Hematopoietic multipotent progenitor cell (in vitro differentiated cells): ENCODE results near the gene GRAP. TPM values are rescaled to one million over a fixed set of nuclear protein-coding genes. Genes with fewer than 3 reads are reported as not detected.

Source experiments
- DNase-seq, 3 donors: peaks; one replicate each; pipeline ENCODE4 v3.0.0-alpha.2; 2011 to 2015; ENCODE audit warnings: low read depth in 2 of 3, low spot score in 2 of 3
- total RNA-seq: library from RNA; depleted of rRNA; stranded (reverse); fragments of >200 nt; gene quantifications from one replicate; pipeline ENCODE4 v1.2.3, GENCODE V29; 2012

The GRAP gene
- total RNA-seq, 1 donor = 22.9 TPM

DNA sequence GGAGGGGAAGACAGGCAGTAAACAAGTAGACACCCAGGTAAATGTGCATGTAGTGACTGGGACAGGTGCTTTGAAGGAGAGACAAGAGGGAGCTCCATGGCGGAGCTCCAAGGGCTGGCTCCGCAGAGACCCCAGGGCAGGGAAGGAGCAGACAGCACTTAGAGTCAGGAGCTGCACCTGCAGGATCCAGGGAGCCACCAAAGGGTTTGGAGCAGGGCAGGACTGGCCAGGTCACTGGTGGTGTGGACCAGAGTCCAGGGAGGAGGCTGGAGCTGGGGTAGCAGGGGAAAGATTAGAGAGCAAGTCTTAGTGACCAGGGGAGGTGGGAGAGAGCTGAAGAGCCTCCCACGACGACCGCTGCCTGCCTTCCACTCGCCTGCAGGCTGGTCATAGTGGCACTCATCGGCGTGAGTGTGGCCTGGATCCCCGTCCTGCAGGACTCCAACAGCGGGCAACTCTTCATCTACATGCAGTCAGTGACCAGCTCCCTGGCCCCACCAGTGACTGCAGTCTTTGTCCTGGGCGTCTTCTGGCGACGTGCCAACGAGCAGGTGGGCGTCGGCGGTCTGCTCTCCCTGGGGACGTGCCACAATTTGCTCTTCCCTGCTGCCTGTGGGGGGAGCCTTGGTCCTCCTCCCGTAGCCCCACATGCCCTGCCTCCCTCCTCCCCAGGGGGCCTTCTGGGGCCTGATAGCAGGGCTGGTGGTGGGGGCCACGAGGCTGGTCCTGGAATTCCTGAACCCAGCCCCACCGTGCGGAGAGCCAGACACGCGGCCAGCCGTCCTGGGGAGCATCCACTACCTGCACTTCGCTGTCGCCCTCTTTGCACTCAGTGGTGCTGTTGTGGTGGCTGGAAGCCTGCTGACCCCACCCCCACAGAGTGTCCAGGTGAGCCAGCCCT lies 27.5 kb downstream of the GRAP start:
- no peak for DNase-seq

DNA sequence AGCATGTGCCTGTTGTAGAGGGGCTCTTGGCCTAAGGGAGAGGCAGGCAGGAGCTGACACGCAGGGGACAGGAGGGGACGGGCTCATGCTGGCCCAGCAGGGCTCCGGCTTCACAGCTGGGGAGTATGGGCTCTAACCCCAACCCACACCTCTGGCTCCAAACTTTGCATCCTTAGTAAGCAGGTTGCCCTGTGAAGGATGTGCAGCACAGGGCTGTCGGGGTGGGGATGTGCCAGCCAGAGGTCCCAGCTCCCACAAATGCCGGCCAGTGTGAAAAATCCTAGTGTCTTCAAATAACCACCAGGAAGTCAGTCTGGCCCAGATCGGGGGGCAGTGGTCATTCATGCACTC lies 28.2 kb downstream of the GRAP start:
- DNase-seq = no peak

DNA sequence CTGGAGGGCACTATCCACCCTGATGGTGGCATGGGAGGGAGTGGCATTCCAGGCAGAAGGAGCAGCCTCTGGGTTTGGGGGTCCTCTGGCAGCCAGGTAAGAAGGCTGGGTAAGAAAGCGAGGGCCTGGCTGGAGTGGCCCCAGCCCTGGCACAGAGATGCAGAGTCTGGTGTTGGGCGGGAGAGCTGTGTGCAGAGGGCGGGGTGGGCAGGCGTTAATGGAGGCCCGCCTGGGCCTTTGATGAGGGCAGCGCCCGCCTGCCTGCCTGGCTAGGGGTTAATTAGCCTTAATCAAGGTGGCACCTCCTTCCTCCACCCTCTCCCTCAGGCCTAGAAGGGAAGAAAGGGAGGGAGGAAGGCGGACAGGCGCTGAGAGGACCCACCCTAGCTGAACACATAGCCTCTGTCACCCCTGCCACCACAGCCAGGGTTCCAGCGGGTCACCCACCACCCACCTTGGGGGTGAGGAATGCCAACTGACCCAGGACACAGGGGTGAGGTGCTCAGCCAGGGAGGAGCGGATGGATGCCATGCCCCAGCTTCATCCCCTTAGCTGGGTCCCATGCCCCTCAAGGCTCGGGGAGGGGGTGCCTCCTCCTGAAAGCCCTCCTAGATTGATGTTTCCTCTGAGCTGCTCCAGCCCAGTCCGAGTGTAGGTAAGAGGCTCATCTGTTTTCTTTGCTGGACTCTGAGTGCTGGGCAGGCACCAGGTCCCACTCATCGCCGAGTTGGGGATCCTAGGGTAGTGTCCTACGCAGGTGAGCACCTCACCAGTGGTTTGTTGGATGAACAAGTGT lies 28.8 kb downstream of the GRAP start:
- no peak for DNase-seq

DNA sequence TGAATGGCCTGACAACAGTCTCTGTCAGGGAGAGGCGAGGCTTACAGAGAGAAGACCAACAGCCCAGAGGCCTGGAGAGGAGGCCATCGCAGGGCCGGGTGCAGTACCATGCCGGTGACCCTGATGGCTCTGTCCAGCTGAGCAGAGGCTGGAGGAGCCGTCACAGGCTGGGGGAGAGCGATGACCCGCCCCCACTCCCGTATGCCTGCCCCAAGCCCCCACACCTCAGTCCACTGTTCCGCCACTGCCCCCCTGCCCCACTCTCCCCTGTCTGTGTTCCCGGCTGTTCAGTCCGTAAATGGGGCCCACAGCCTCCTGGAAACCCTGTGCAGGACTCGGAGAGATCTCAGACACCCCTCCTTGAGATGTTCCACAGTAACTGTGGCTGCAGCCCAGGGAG lies 29.4 kb downstream of the GRAP start:
- DNase-seq = no peak

DNA sequence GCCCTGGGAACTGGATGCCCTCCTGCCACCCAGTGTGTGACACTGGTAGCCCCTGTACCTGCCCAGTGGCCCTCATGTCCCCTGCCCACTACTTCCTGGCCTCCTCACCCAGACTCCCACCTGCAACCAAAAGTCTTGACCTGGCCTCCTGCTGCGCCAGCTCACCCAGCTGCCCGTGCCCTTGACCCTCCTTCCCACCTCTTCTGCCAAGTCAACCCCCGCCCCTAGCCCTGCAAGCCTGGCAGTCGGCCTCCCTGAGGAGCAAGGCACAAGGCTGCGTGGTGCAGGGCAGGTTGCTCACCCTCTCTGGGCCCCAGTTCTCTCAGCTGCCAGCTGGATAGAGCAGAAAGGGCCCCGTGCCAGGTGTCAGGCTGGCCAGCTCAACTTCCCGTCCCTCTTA lies 29.9 kb downstream of the GRAP start:
- no peak for DNase-seq

DNA sequence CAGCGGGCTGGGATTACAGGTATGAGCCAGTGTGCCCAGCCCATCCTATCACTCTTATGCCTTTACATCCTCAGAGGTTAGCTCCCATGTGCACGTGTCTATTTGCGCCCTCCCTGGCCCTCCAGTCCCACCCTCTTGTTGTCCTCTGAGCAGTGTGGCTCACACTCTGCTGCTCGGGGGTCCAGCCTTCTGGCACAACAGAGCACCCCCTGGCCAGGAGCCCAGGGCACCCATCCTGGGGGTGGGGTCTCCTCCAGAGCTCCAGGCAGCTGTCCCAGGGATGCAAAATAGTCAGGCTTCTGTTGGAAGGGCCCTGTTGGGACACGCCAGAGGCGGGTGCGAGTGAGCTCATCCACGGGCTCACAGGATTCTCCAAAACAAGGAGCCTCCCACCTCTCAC lies 30.5 kb downstream of the GRAP start:
- no peak for DNase-seq

DNA sequence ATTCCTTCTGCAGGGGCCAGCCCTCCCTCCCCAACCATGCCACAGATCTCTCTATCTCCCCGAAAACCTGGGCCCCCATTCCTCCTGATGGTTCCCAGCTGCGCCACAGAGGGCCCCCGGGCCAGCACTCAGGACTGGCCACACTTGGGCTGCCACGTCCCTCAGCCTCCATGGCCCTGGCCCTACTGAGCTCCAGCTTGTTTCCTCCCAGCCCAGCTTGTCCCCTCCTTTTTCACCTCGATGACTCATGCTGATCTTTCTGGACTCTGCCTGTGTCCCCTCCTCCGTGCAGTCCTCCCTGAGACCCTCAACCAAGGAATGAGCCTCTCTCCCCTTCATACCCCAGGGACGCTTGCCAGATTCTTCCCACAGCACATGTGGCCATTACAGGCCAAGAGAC lies 31.3 kb downstream of the GRAP start:
- no peak for DNase-seq

DNA sequence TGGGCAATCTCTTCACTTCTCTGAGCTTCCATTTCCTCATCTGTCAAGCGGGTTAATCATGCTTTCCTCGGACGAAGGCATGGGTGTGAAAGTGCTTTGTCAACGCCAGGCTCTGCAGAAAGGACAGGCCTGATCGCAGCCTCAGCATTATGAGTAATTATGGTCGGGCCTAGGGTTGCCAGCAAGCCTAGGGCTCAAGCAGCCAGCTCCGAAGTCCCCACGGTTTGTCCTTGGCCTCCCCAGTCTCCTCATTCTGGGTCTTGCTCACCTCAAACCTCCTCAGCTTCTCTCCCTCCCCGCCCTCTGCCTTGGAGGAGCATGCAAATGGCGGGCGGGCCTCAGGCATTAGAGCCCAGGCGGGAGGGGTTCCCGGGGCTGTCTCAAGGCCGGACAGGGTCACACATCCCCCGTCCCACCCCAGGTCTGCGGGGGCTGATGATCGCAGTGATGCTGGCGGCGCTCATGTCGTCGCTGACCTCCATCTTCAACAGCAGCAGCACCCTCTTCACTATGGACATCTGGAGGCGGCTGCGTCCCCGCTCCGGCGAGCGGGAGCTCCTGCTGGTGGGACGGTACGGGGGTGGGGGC lies 32.0 kb downstream of the GRAP start:
- no peak for DNase-seq

DNA sequence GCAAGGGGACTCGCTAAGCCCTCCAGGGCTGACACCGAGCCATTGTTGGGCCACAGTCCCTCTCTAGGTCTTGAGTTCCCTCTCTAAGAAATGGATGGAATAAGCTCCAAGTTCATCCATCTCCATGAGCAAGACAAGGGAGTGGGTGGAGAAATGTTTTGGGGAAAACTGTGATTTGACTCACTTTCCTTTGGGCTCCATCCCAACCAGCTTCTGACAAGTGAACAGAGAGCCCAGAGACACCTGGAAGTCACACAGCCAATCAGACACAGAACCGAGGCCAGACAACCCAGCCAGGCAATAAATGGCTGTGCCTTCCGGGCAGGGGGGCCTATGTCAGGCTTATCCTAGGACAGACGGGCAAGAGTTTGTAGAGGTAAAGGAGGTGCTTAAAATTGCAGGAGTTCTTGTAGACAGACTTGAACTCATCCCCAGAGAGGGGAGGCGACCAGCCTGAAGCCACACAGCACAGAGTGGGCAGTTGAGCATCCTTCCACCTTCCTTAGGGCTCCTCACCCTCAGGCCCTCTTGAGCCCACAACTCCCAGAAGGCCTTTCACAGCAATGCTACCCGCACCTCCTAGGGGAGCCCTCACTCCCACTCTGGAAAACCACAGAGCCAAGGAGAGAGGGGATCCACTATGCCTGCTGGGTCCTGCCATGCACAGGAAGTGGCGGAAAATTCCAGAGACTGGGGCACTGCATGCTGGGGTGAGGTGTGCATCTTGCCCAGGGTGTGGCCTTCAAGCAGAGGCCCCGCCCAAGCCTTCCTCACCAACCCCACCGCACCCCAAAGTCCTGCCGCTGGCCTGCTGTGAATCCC lies 32.7 kb downstream of the GRAP start:
- no peak for DNase-seq

DNA sequence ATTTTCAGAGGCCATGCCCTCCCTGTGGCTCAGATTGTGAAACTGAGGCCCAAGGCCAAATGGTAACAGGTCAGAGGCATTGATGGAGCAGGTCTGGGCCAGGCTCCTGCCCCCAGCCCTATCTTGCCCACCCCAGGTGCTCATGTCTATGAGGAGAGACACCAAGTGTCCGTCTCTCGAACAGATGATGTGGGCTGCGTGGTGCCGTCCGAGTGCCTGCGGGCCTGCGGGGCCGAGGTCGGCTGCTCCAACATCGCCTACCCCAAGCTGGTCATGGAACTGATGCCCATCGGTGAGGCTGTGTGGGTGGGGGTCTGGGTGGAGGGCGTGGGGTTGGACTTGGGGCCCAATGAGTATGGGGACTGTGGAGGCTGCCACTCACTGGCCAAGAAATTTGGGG lies 33.5 kb downstream of the GRAP start:
- no peak for DNase-seq

DNA sequence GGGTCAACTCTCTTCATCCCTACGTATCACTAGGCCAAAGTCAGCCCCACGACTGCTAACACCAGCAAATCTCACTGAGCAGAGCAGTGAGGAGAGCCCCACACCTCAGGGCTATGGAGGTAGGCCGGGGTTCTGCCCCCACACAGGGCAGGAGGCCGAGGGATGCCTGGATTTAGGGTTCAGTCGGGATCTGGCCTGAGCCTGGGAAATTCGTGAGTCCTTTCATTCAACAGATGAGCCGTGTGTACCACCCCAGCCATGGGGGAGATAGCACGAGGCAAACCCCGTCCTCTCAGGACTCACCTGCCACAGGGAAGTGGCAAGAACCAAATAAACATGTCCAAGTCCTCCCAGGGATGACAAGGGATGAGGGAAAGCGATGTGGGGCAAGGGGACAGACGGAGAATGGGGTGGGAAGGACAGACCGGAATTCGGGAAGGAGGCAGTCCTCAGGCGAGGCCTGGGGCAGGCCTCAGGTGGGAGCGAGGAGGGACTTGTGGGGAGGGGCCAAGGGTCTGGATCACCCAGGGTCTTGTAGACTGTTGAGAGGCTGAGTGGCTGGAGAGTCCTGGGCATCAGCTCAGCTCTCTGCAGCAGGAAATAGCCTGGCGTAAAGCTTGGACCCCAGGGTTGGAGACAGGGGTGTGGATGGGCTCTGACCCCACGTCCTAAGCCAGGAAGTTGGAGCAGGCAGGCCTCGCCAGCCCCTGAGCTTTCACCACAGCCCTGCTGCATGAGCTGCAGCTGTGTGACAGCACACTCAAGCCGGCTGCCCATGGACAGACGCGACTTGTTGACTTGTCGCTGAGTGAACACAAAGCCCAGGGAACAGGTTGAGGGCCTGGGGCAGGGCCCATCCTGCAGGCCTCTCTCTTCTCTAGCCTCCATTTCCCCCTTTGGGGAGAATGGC lies 34.3 kb downstream of the GRAP start:
- DNase-seq = no peak

DNA sequence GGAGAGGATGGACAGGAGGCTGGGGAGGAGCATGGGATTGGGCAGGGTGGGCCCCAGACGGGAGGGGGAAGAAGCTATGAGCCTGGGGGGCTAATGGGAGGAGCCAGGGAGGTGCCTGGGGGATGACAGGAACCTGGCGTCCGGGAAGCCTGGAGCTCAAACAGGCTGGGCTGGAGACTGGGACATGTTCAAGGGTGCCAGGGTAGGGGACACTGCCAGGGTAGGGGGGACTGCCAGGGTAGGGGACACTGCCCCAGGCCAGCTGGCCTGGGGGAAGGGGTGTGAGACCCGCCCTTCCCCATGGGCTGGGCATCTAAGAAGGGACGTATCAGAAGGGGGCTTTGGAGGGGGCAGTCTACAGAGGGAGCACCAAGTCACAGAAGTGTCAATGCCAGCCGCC lies 35.2 kb downstream of the GRAP start:
- DNase-seq = no peak

DNA sequence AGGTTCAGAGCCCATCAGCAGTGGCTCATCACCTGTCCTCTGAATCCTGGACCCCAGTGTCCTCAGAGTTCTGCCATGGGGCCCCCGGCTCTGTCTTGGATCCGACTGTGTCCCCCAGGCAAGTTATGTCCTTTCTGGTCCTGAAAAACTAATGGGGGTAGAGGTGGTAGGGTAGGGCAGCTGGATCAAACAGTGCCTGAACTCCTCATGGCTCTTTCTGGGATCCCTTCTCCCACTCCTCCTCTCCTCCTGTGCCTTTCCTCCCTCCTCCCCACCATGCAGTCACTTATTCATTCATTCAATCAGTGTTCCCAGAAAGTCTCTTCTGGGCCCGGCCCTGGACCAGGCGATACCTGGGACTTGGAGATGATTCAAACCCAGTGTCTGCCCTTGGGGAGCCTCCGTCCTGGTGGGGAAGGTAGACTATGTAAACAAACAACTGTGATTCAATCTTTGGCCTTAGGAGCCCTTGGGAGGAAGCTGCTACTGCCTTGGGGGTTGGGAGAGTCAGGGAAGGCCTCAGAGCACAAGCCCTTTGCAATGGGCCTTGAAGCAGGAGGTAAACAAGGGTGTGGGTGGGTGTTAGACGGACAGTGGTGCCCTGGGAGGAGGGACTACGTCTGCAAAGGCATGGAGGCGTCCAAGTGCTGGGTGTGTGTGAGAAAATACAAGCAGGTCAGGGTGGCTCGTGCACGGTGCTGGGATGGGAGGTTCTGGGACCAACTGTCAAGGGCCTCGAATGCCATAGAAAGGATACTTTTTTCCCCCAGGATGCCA lies 35.8 kb downstream of the GRAP start:
- DNase-seq = no peak

DNA sequence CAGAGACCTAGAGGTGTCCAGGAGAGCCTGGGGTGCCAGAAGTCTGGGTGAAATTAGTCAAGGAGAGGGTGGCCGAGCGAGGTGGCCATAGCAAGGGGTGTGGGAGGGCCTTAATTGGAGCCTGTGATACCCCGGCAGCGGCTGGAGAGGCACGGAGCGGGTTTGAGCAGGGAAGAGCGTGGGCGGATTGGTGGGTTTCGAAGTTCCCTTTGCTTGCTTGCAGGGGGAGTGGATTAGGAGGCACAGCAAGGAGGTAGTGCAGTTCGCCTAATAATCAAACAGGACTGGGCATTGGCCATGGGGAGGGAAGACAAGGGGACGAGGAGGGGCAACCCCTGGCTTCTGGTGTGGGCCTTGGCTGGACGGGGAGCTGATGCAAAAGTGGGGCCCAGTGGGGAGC lies 36.8 kb downstream of the GRAP start:
- DNase-seq = no peak

DNA sequence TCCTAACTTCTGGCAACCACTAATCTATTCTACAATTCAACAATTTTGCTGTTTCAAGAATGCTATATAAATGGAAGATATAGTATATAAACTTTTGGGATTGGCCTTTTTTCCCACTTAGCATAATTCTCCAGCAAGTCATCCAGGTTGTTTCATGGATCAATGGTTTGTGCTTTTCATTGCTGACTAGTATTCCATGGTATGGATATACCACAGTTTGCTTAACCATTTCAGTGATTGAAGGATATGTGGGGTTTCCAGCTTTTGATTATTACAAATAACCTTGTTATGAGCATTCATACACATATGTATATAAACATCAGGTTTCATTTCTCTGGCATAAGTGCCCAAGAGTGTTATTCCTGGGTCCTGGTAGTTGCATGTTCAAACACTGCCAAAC lies 40.1 kb downstream of the GRAP start:
- no peak for DNase-seq

DNA sequence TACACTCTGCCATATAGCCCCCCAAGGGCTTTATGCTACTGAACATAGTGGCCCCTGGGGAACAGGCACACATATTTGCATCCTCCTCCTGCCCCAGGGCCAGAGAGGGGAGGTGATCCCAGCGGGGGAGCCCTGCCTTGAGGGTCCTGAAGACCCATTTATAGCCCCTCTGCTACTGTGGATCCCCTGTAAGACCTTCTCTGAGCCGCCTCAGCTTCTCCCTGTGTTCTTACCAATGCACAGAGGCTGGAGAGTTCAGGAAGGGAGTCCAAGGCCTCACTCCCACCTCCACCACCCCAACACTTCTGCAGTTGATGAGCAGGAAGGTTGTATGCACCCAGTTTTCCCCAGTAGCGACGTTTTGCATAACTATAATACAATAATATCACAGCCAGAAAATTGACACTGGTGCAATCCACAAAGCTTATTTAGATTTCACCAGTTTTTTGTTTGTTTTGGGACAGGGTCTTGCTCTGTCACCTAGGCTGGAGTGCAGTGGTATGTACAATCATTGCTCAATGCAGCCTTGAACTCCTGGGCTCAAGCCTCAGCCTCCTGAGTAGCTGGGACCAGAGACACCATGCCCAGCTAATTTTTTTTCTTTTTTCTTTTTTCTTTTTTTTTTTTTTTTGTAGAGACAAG lies 40.8 kb downstream of the GRAP start:
- DNase-seq = no peak

DNA sequence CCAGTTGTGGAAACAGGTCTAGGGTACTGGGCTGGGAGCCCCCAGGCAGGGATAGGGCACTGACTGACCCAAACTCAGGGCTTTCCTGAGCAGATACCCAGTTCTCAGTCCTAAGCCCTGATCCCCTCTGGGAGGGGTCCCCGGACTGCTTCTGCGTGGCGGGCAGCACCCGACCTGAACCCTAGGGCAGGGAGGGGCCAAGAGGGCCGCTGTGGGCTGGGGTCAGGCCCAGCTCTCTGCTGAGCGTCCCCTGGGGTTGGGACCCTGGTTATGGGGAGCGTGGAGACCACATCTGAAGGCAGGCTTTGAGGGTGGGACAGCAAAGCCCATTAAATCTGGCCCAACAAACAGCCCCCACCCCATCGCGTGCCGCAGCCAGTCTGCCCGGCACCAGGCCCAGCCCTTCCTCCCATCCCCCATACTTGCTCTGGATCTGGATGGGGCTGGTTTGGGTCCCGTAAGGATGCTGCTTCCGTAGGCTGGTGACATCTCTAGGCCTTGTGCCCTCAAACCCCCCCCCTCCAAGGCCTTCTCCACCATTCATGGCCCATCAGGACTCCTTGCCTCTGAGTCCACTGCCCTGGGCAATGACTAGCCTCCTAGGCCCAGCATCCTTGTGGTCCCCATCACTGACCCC lies 41.5 kb downstream of the GRAP start:
- DNase-seq = no peak
